Epithelial cell of esophagus (primary cell): ENCODE measurements around the gene NAA60.
"Not testable (repeated sequence)": the region's sequence is repeated elsewhere in the genome, so short reads cannot be mapped to it uniquely, and the experiment has no call there.

Experiments
- DNase-seq: peaks from one replicate; pipeline ENCODE4 v3.0.0; 2010; ENCODE audit warnings: low read depth
- H3K4me3 ChIP-seq: 2 replicates; pipeline ENCODE4 v1.5.1; 2011; ENCODE audit warnings: mild to moderate bottlenecking, low read length, control low read depth
- CTCF ChIP-seq: IDR thresholded peaks from 2 replicates; pipeline ENCODE4 v1.5.1; 2011; ENCODE audit warnings: low read depth, mild to moderate bottlenecking, low read length, control low read depth, inconsistent platforms; ENCODE audit not compliant: insufficient read depth; ENCODE audit errors: missing control alignments

Gene NAA60

GRCh38 chr16:3470723-3471122, 27.2 kb downstream of the NAA60 start:
- no peak for TF ChIP-seq CTCF
- DNase-seq = no peak
- no peak overlapping the region for H3K4me3 ChIP-seq

GRCh38 chr16:3471518-3472176, 28.2 kb downstream of the NAA60 start:
- no peak for TF ChIP-seq CTCF
- no peak for DNase-seq

GRCh38 chr16:3472878-3473595, 29.6 kb downstream of the NAA60 start:
- DNase-seq = peak; percentile 27
- no peak for TF ChIP-seq CTCF
- H3K4me3 ChIP-seq = no peak overlapping the region

More at GRCh38 chr16:3471518-3472176, 28.2 kb downstream of the NAA60 start:
- no peak overlapping the region for H3K4me3 ChIP-seq

- not testable (repeated sequence) for H3K4me3 ChIP-seq, DNase-seq
These were observed 30.1 kb downstream of the NAA60 start for GRCh38 chr16:3473596-3473943.

GRCh38 chr16:3474136-3474779, 30.8 kb downstream of the NAA60 start:
- DNase-seq = no peak

GRCh38 chr16:3474870-3475269, 31.4 kb downstream of the NAA60 start:
- DNase-seq, H3K4me3 ChIP-seq: not testable (repeated sequence)

More at GRCh38 chr16:3474136-3474779, 30.8 kb downstream of the NAA60 start:
- no peak overlapping the region for H3K4me3 ChIP-seq
- TF ChIP-seq CTCF = no peak

GRCh38 chr16:3475604-3476375, 32.3 kb downstream of the NAA60 start:
- no peak for DNase-seq
- no peak overlapping the region for H3K4me3 ChIP-seq
- TF ChIP-seq CTCF = no peak
